HG03520 (cell line): ENCODE measurements around the gene INPP5A.

Experiments used
- ATAC-seq: cut with Tn5 transposase; IDR thresholded peaks from one replicate; pipeline ENCODE4 v1.9.1; 2021; ENCODE audit warnings: mild to moderate bottlenecking, moderate library complexity; ENCODE audit not compliant: unreplicated experiment

INPP5A gene

DNA sequence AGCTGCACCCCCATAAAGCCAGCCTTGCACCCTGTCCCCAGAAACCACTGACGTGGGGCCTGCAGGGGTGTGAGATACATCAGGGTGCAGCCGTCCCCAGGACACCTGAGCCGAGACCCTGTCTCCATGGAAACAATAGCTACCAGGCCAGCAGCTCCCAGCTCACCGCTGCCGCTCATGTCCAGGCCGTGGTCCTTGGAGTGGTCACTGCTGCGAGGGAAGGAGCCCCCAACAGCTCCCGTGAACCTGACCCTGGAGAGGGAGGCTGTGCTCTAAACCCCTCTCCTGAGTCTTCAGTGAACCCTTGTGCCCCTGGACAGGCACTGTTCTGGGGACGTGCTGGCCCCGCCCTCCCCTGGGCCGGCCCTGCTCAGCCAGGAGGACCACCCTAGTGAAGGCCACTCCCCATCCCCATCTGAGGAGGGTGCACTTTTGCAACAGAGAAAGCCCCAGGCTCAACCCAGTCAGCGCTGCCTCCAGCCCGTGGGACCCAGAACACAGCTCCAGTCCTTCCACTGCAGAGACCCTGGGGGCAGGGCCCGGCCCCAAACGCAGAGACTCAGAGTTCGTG, 19.6 kb upstream of the INPP5A start:
- ATAC-seq = no peak

- no peak for ATAC-seq
These were observed 18.8 kb upstream of the INPP5A start for GRCh38 chr10:132518572-132519381.

DNA sequence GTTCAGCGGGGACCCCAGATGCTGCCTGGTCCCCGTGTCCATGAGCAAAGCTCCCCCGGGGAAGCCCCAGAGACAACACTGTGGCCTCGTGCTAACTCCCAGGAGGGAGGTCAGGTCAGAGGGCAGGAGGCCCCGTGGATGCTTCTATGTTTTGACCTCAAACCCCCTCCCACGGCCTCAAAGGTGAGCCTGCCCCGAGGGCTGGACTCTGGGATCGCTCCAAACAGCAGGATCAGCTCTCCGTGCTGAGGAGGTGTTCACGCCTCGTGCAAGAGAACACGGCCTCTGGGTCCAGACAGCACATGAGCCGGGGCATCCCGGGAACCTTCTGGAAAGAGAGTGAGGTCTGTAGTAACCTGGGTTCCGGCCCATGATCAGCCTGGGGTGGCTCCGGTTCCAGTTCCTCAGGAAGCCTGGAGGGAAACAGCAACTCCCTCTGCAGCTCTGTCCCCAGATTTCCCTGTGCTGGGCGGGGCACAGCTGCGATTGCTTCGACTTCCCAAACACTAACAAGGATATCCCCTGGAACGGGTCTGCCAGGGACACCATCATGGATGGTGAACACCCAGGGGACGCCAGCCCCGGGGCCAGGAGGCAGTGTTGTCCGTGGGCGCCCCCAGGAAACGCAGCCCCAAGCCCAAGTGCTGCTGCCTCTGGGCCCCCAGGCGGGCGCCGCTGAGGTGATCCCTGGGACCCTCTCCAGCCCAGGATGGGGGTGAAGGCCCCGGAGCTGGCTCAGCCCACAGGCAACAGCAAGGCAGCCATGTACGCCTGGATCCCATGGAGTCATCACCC, 18.0 kb upstream of the INPP5A start:
- ATAC-seq = no peak

DNA sequence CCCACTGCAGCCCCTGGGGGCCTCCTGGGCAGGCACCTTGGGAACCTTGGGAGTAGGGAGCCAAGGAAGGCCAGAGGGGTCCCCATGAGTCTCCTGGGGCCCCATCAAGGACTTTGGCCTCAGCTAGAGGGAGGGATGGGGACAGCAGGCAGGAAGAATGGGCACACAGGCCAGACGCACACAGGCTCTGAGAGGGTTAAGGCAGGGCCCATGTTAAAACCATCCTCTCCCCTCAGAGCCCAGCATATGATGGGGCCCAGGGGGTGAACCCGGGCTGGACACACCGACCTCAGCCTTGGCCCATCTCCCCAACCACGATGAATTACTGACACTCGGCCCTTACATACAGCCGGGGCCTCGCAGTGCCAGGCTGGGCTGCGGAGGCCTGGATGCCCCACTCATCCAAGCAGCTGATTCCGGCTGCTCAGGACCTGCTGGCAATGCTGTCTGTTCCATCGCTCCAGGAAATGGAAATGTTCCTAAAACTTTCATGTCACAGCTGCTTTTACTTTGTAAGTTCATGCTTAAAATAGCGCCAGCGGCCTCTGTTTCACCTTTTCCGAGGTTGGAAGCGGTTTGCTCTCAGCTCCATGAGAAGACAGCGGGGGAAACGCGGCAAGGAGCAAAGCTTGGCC, 17.3 kb upstream of the INPP5A start:
- no peak for ATAC-seq

- no peak for ATAC-seq
These were observed 16.5 kb upstream of the INPP5A start for GRCh38 chr10:132521041-132521465.

DNA sequence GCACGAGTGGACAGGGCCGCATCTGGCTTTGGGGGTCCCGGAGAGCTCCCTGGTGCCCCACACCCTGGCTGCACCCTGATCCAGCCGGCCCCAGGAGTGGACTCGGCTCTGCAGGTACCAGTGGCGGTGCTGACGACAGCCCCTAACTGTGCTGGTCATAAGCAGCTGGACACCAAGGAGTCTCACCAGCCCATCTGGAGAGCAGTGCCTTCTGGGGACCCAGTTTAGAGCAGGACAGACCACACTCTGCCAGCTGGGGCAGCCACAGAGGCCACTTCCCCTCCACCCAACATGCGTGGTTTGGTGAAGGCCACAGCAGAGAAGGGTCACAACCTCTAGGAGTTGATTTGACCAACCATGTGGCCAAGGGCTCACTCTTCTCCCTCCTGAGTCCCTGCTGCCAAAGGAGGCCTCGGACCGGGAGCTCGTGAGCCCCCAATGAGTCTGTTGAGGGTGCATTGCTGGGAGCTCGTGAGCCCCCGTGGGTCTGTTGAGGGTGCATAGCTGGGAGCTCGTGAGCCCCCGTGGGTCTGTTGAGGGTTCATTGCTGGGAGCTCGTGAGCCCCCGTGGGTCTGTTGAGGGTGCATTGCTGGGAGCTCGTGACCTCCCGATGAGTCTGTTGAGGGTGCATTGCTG, 16.0 kb upstream of the INPP5A start:
- no peak for ATAC-seq

GRCh38 chr10:132522521-132523411, 14.8 kb upstream of the INPP5A start:
- ATAC-seq = no peak

DNA sequence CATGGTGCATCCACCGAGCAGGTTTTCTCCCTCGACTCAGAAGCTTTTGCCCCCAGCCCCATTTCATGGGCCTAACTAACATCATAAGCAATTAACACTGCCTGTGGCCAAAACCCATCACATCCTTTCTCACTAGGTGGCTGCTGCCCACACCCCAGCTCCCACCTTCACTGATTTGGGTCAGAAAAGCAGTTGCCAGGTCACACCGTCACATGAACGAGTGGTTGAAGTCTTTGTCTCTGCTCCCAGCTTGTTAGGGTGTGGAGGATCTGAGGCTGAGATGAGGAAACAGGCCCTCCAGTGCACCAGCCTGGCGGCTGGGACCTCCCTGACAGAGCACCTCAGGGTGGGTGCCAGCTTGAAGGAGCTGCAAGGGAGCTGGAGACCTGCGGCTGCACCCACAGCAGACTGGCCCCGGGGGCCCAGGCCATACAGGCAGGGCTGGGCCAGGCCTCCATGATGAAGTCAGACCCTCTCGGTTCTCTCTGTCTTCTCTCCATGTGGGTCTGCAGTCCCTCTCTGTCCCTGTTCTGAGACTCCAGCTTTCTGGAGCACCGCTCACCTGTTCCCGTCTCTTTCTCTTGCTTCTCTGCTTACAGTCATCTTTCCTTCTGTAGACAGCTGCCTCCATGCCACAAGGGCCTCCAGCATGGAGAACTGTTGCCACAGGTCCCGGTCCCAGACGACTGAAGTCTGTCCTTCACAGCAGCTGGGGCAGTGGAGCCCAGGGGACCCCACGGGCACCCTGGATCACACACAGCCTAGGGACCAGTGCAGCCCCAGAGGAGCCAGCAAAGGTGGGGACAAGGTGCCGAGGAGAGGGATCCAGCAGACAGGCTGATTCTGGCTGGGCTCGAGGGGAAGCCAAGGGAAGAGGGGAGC, 13.8 kb upstream of the INPP5A start:
- ATAC-seq = no peak

DNA sequence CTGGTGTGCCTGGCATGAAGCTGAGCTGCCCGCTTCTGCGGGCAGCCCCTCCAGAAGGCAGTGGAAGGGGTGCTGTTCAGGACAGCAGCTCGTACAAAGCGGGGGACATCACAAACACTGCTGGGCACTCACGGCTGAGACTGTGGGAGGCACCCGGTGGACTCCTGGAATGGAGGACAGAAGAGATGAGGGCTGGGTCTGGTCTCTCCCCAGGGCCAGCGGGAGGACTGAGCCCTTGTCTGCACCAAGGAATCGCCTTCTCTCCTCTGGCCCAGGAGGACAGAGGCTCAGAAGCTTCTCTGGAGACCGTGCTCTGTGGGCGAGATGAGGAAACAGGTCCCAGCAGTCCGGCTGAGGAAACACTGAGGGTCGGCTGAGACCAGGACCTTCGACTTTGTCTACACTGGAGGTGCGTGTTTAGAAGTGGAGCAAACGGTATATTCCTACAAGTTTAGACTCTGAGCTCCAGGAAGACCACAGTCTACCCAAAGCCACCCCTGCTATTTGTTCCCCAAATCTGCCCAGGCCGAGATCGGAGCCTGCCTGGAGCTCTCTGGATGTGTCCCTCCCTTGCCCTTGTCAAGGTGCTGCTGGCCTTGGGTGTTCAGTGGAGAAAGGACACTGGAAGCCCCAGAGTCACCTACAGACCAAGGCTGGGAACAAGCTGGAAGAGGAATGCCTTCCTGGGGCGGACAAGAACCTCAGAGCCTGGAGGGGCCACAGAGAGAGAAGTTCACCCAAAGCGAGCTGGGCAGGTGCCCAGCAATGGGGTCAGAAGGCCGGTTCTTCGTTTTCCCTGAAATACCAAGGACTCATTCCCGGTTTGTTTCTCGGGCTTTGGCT, 12.9 kb upstream of the INPP5A start:
- ATAC-seq = no peak

DNA sequence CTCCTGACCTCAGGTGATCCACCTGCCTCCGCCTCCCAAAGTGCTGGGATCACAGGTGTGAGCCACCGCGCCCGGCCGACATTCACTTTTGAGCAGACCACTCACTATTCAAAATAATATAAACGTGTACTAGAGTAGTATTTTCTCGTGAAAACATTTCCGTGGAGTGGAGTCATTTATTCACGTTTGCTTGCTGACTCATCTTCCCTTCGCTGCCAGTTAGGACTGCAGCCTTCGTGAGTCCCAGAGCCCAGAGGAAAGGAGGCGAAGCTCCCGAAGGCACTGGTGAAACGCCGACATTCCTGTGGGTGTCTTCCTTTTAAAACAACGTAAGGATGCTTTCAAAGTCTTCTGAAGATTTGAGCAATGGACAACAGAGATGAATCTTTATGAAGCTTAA, 10.9 kb upstream of the INPP5A start:
- ATAC-seq = no peak

DNA sequence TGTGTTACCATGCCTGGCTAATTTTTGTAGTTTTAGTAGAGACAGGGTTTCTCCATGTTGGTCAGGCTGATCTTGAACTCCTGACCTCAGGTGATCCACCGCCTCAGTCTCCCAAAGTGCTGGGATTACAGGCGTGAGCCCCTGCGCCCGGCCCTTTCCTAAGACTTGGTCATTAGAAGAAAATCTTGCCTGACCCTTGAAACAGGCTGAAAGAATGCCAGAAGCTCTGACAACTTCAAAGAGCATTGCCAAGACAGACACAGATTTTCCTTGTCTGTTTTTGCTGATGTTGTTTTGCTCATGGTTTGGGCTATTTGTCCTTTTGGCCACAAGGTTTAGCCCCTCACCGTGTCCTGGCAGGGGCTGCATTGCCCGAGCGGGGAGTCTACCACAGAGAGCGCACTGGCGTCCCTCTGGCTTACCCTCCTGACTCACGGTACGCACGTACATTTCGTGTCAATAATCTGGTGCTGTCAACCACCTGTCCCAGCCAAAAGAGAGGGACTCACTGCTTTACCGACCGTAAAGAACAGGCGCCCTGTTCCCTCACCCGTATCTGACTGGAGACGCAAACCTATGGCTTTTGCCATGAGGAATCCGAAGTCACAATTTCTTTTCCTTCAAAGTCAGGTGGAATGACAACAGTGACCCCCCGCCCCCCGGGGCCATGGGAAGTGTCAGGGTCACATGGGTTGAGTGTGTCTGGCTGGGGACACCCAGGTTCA, 10.1 kb upstream of the INPP5A start:
- ATAC-seq = no peak

DNA sequence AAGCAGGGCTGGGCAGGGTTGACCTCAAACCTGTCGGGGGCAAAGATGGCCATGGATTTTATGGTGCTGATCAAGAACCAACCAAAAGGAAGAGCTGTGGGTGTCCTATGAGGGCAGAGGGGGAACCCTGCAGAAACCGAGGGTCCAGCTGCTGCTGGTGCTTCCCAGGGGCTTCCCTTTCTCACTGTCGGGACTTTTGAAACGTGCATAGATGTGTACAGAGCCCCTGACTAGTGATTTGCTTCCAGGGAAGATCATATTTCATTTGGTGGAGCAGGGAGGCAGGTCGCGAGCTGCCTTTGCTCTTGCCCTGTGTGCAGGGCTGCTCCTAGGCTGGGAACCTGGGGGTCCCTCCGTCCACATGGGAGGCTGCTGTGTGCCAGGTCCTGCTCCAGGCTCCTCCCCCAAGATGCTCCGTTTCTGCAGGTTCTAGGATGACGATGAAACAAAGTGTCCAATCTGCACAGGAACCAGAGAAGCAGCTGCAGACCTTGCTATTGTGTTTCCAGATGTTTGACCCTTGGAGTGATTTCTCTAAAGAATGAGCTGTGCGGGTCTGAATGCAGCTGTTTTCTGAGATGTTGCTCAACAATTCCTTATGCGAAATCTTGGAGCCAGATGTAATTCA, 9.4 kb upstream of the INPP5A start:
- no peak for ATAC-seq

- ATAC-seq = no peak
These were observed 5.4 kb upstream of the INPP5A start for GRCh38 chr10:132532179-132532578.

DNA sequence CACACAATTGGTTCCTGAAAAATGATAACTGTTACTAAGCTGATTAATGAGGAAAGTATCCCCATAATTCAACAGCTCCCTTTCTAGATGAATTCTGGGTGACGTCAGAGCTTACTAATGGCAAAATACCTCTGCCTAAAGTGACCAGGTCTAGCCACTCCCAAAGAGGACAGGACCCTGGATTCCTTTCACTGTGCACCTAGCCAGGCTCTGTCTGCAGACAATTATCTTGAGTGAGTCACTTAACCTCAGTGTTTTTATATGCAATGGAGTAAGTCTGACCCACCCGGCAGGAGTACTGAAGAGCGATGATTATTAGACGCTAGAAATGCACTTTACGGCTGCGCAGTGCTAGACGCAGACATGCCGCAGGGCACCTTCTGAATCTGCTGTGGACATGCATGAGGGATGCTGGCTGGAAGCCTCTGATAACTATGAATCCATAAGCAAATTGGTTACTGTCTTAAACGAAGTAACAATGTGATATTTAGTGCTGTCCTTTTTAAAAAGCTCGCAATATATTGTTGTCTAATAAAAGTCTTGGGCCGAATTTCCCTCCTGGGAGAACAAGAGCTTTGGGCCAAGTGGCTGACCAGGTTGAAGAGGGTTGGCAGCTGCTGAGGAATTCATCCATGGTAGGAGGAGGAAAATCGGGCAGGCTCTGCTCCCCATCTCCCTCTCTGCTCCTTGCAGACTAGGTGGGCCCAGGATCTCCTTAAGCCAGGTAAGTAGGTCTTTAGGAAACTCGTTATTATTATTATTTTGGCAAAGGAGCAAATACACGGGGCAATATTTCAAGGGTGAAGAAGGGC, 4.6 kb upstream of the INPP5A start:
- ATAC-seq = no peak

- no peak for ATAC-seq
These were observed 3.9 kb upstream of the INPP5A start for GRCh38 chr10:132533571-132534260.
